Measurements from ENCODE around the gene SPEN. TPM values are rescaled to one million over a fixed set of nuclear protein-coding genes. Genes with fewer than 3 reads are reported as not detected.
A peak's percentile ranks its signal among the peaks of the same experiment; 100 is the strongest.
"Not testable (repeated sequence)": the region's sequence is repeated elsewhere in the genome, so short reads cannot be mapped to it uniquely, and the experiment has no call there.

The SPEN gene
- total and polyA plus RNA-seq, 3 experiments from 2014 or later: 35.6 to 66.3 (median 63.1) TPM

- Mint-ChIP-seq H3K27ac (peak overlapping the region in 5 of 8 donors; percentile 54 to 98 (median 96)), H3K4me3 (peak overlapping the region in 5 of 7 donors; percentile 45 to 96 (median 50)), H3K36me3 (peaks cover 0 to 15% (median 0%) of the 10 kb centered on the region in 3 donors), H3K4me1 (peaks cover 26 to 39% (median 35%) of the 10 kb centered on the region in 3 donors)
- ChIA-PET CTCF (interaction anchor here (3.0 to 3.4 kb wide), 2 partner anchors 9 to 12 kb away, joined by 14 to 27 read pairs; no protein-coding TSS in a partner anchor), POLR2A (interaction anchor here (5.5 kb wide), 1 partner anchor 11 kb away, joined by 319 read pairs; no protein-coding TSS in a partner anchor)
- H3K27me3 ChIP-seq (ENCODE audit: insufficient read depth, low read length, poor library complexity, severe bottlenecking); H3K27me3 Mint-ChIP-seq; DNase-seq; H3K4me3 ChIP-seq (ENCODE audit: low read length); H3K9me3 Mint-ChIP-seq; H3K36me3 ChIP-seq (ENCODE audit: insufficient read depth, low read length); H3K9me3 ChIP-seq (ENCODE audit: low read length): not testable (repeated sequence)
- peak overlapping the region; percentile 94 for H3K27ac ChIP-seq (ENCODE audit: low read depth, low read length)
- H3K4me1 ChIP-seq (ENCODE audit: insufficient read depth, low read length): peaks cover 33% of the 10 kb centered on the region
Observed at GRCh38 chr1:15846056-15846455, 1.5 kb upstream of the SPEN start.

GRCh38 chr1:15847893-15848142 is 311 bp downstream of the SPEN start:
- ChIA-PET CTCF (interaction anchor here (0.7 to 3.8 kb wide), 5 partner anchors 10 to 90 kb away, joined by 3 to 38 read pairs (median 5); no protein-coding TSS in a partner anchor), POLR2A (interaction anchor here (0.8 to 5.5 kb wide), 9 partner anchors 12 to 1057 kb away, joined by 3 to 319 read pairs (median 4); partner anchors contain the start of gene ZBTB17)
- Histone ChIP-seq H3K36me3 (ENCODE audit: insufficient read depth, low read length) (no peaks in the 10 kb centered on the region), H3K4me1 (ENCODE audit: insufficient read depth, low read length) (peaks cover 40% of the 10 kb centered on the region), H3K9me3 (ENCODE audit: low read length) (no peaks in the 10 kb centered on the region), H3K27ac (ENCODE audit: low read depth, low read length) (peak overlapping the region; percentile 84), H3K4me3 (ENCODE audit: low read length) (peak overlapping the region; percentile 74), H3K27me3 (ENCODE audit: insufficient read depth, low read length, poor library complexity, severe bottlenecking) (no peaks in the 10 kb centered on the region)
- Mint-ChIP-seq H3K36me3 (peaks cover 0 to 15% (median 0%) of the 10 kb centered on the region in 3 donors), H3K4me3 (peak overlapping the region; percentile 88 to 96 (median 92)), H3K9me3 (no peaks in the 10 kb centered on the region), H3K4me1 (peaks cover 38 to 57% (median 52%) of the 10 kb centered on the region in 3 donors), H3K27me3 (no peaks in the 10 kb centered on the region), H3K27ac (peak overlapping the region; percentile 19 to 97 (median 82))
- no peak for DNase-seq

- Mint-ChIP-seq H3K27me3 (no peaks in the 10 kb centered on the region), H3K36me3 (peaks cover 0 to 15% (median 0%) of the 10 kb centered on the region in 3 donors), H3K27ac (peak overlapping the region; percentile 94 to 99 (median 98)), H3K4me1 (peaks cover 38 to 58% (median 52%) of the 10 kb centered on the region in 3 donors), H3K9me3 (no peaks in the 10 kb centered on the region), H3K4me3 (peak overlapping the region; percentile 95 to 99 (median 97))
- POLR2A ChIA-PET: interaction anchor here (0.9 to 5.5 kb wide), 12 partner anchors 13 to 1056 kb away, joined by 3 to 319 read pairs (median 4); partner anchors contain the start of gene ZBTB17
- CTCF ChIA-PET: interaction anchor here (0.6 to 3.8 kb wide), 6 partner anchors 11 to 80 kb away, joined by 3 to 38 read pairs (median 6); no protein-coding TSS in a partner anchor
- DNase-seq: peak; percentile 29 to 72 (median 51)
- Histone ChIP-seq H3K9me3 (ENCODE audit: low read length) (no peaks in the 10 kb centered on the region), H3K4me1 (ENCODE audit: insufficient read depth, low read length) (peaks cover 40% of the 10 kb centered on the region), H3K36me3 (ENCODE audit: insufficient read depth, low read length) (no peaks in the 10 kb centered on the region), H3K27me3 (ENCODE audit: insufficient read depth, low read length, poor library complexity, severe bottlenecking) (no peaks in the 10 kb centered on the region), H3K4me3 (ENCODE audit: low read length) (peak overlapping the region; percentile 74), H3K27ac (ENCODE audit: low read depth, low read length) (peak overlapping the region; percentile 84)
Observed at GRCh38 chr1:15848143-15848928, 829 bp downstream of the SPEN start.

- Histone ChIP-seq H3K4me1 (ENCODE audit: insufficient read depth, low read length) (peaks cover 40% of the 10 kb centered on the region), H3K27me3 (ENCODE audit: insufficient read depth, low read length, poor library complexity, severe bottlenecking) (no peaks in the 10 kb centered on the region), H3K36me3 (ENCODE audit: insufficient read depth, low read length) (no peaks in the 10 kb centered on the region), H3K4me3 (ENCODE audit: low read length) (peak overlapping the region; percentile 74), H3K27ac (ENCODE audit: low read depth, low read length) (peak overlapping the region; percentile 84), H3K9me3 (ENCODE audit: low read length) (no peaks in the 10 kb centered on the region)
- ChIA-PET CTCF (interaction anchor here (0.6 to 3.8 kb wide), 6 partner anchors 12 to 79 kb away, joined by 3 to 38 read pairs (median 6); no protein-coding TSS in a partner anchor), POLR2A (interaction anchor here (0.9 to 5.5 kb wide), 9 partner anchors 14 to 100 kb away, joined by 3 to 319 read pairs (median 4); no protein-coding TSS in a partner anchor)
- Mint-ChIP-seq H3K9me3 (no peaks in the 10 kb centered on the region), H3K4me3 (peak overlapping the region; percentile 95 to 99 (median 97)), H3K36me3 (peaks cover 0 to 15% (median 0%) of the 10 kb centered on the region in 3 donors), H3K4me1 (peaks cover 37 to 61% (median 52%) of the 10 kb centered on the region in 3 donors), H3K27me3 (no peaks in the 10 kb centered on the region), H3K27ac (peak overlapping the region; percentile 94 to 99 (median 98))
- peak; percentile 49 to 81 (median 58) for DNase-seq
Observed at GRCh38 chr1:15848929-15849774, 1.6 kb downstream of the SPEN start.

- H3K27ac ChIP-seq (ENCODE audit: low read depth, low read length): peak overlapping the region; percentile 84
- no peaks in the 10 kb centered on the region for H3K27me3 ChIP-seq (ENCODE audit: insufficient read depth, low read length, poor library complexity, severe bottlenecking)
- Mint-ChIP-seq H3K4me1 (peaks cover 39 to 67% (median 56%) of the 10 kb centered on the region in 3 donors), H3K4me3 (peak overlapping the region; percentile 95 to 99 (median 97)), H3K27ac (peak overlapping the region; percentile 94 to 99 (median 98)), H3K9me3 (no peaks in the 10 kb centered on the region), H3K36me3 (peaks cover 0 to 15% (median 0%) of the 10 kb centered on the region in 3 donors), H3K27me3 (no peaks in the 10 kb centered on the region)
- ChIA-PET CTCF (interaction anchor here (1.9 to 3.8 kb wide), 2 partner anchors 16 to 34 kb away, joined by 8 to 38 read pairs; no protein-coding TSS in a partner anchor), POLR2A (interaction anchor here (0.5 to 5.5 kb wide), 8 partner anchors 8 to 66 kb away, joined by 3 to 319 read pairs (median 4); no protein-coding TSS in a partner anchor)
- peaks cover 40% of the 10 kb centered on the region for H3K4me1 ChIP-seq (ENCODE audit: insufficient read depth, low read length)
- DNase-seq: peak in 3 of 5 donors; percentile 7 to 31 (median 7)
- H3K36me3 ChIP-seq (ENCODE audit: insufficient read depth, low read length): no peaks in the 10 kb centered on the region
- H3K4me3 ChIP-seq (ENCODE audit: low read length): peak overlapping the region; percentile 74
- no peaks in the 10 kb centered on the region for H3K9me3 ChIP-seq (ENCODE audit: low read length)
Observed at GRCh38 chr1:15849775-15850324, 2.3 kb downstream of the SPEN start.

- Histone ChIP-seq H3K27me3 (ENCODE audit: insufficient read depth, low read length, poor library complexity, severe bottlenecking) (no peaks in the 10 kb centered on the region), H3K36me3 (ENCODE audit: insufficient read depth, low read length) (no peaks in the 10 kb centered on the region), H3K9me3 (ENCODE audit: low read length) (no peaks in the 10 kb centered on the region), H3K4me1 (ENCODE audit: insufficient read depth, low read length) (peaks cover 34% of the 10 kb centered on the region), H3K27ac (ENCODE audit: low read depth, low read length) (peak overlapping the region; percentile 84), H3K4me3 (ENCODE audit: low read length) (no peak overlapping the region)
- peak overlapping the region; percentile 9 to 99 (median 82) for H3K27ac Mint-ChIP-seq
- CTCF ChIA-PET: interaction anchor here (1.9 to 3.8 kb wide), 2 partner anchors 17 to 35 kb away, joined by 8 to 38 read pairs; no protein-coding TSS in a partner anchor
- peaks cover 0 to 15% (median 0%) of the 10 kb centered on the region in 3 donors for H3K36me3 Mint-ChIP-seq
- no peaks in the 10 kb centered on the region for H3K9me3 Mint-ChIP-seq
- H3K4me3 Mint-ChIP-seq: peak overlapping the region; percentile 59 to 99 (median 96)
- peaks cover 40 to 66% (median 54%) of the 10 kb centered on the region in 3 donors for H3K4me1 Mint-ChIP-seq
- POLR2A ChIA-PET: interaction anchor here (0.5 to 5.5 kb wide), 4 partner anchors 9 to 24 kb away, joined by 3 to 319 read pairs (median 4); no protein-coding TSS in a partner anchor
- DNase-seq: no peak
- H3K27me3 Mint-ChIP-seq: no peaks in the 10 kb centered on the region
Observed at GRCh38 chr1:15850471-15851001, 3.0 kb downstream of the SPEN start.

All from CD8-positive, alpha-beta memory T cell (primary cell).